H1 (cell line): ENCODE measurements around the gene RBMS2. TPM values are rescaled to one million over a fixed set of nuclear protein-coding genes. Genes with fewer than 3 reads are reported as not detected.

ENCODE experiments used
- EGR1 ChIP-seq: IDR thresholded peaks from 2 replicates; pipeline ENCODE4 v1.6.1; 2011; ENCODE audit warnings: low read depth, low read length, borderline replicate concordance
- HDAC2 ChIP-seq, 2 experiments: fragments of 300-600 bp in 1 of 2; sonication (generic) in 1 of 2; IDR thresholded peaks; 2 replicates each; pipeline ENCODE4 v1.6.1; 2011 to 2012; ENCODE audit warnings: low read depth in 2 of 2, low read length in 2 of 2, mild to moderate bottlenecking in 2 of 2, moderate library complexity in 2 of 2, borderline replicate concordance in 1 of 2, inconsistent platforms in 1 of 2
- JUND ChIP-seq: IDR thresholded peaks from 2 replicates; pipeline ENCODE4 v1.6.1; 2011; ENCODE audit warnings: mild to moderate bottlenecking, improper control_type of control experiment, low read length
- polyA plus RNA-seq, 7 experiments: library from polyadenylated mRNA; depleted of rRNA in 3 of 7; stranded (reverse) in 5 of 7; unstranded in 2 of 7; fragments of >200 nt in 5 of 7; fragments of 200-250 nt in 2 of 7; gene quantifications; 1 replicate in 5 of 7; 2 replicates in 1 of 7; 4 replicates in 1 of 7; pipeline versions ENCODE4 v1.2.1 to v1.2.3, GENCODE V29; 2011 to 2013; ENCODE audit warnings: missing spikeins in 2 of 7, mixed read lengths in 2 of 7
- total RNA-seq: library from RNA; stranded (reverse); fragmentation: NEBNext Ultra II Directional; extraction: Animal tissue kit (Norgen Biotek cat#: 25700); gene quantifications from 2 replicates; pipeline ENCODE4 v1.2.1, GENCODE V29; 2021

The RBMS2 gene
- total and polyA plus RNA-seq, 2 of the 8 experiments (the other 6 are each of a cell fraction or from before 2014, with no cell fraction given): 9.6 to 31.3 TPM

DNA sequence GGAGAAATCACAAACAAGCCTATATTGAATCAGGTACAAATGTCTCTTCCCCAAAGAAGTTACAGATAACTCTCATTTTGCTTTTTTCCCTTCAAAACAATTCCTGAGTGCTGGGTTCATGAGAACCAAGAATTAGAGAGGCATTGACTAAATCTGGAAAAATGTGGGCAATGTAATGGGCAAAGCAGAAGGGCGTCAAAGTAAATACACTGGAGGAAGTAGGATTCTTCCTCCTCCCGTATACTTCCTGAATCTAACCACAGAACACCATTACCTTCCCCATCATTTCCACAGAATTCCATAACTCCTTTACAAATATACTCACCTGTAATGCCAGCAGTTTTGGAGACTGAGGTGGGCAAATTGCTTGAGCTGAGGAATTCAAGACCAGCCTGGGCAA is 3.0 kb upstream of the RBMS2 start (continued):
- TF ChIP-seq JUND (no peak), EGR1 (no peak), HDAC2 (IDR thresholded peaks at IDR 0.05; ENCODE audit: borderline replicate concordance in 1 of 2, low read depth in 2 of 2, low read length in 2 of 2) (no peak)
- TF ChIP-seq, all 59 proteins: peak for 0
